OCI-LY7 (cell line): ENCODE data around the gene GLIPR2.

Source experiments
- EZH2phosphoT487 ChIP-seq: fragments of 200-600 bp; sonication (generic); IDR thresholded peaks from 2 replicates; pipeline ENCODE4 v1.6.1; 2018; ENCODE audit warnings: low read depth, borderline replicate concordance, mild to moderate bottlenecking, mixed run types, antibody characterized with exemption, low read length, moderate library complexity, mixed read lengths
- TF ChIP-seq, protein P1 (sequence below): fragments of 200-600 bp; sonication (generic); conservative IDR thresholded peaks from 2 replicates; pipeline ENCODE4 v1.5.1; 2014; ENCODE audit warnings: mild to moderate bottlenecking, antibody characterized with exemption, low read length, moderate library complexity, mixed read lengths

DNA sequence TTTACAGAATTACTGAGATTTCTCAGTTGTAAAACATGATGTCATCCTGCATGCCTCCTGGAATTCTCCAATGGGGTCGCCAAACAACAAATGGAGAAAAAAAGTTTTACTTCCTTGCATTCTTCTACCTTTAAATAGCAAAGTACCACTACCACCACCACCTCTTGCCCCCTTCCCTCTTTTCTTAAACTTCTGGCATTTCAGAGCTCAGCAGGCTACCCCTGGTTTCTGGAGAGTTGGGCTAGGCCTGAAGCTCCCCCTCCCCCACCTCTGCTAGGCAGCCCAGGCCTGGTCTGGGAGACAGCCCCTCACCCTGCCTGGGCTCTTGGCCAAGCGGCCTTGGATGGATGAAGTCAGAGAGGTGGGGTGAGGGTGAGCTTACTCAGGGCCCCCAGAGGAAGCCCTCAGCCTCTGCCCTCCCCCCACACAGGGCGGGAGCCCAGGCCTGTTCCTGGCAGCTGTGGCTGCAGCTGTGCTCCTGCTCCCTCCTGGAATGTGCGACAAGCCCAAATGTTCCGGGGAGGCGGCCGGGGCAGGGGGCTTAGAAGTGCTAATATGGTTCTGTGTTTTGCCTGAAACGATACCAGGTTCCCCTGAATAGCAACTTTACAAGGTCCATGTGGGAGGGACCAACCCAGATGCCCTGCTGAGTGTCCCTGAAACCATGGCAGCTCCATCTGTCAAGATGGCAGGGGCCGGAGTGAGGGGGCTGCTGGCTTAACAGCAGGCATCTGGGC, 26.7 kb downstream of the GLIPR2 start:
- TF ChIP-seq, protein P1, sequence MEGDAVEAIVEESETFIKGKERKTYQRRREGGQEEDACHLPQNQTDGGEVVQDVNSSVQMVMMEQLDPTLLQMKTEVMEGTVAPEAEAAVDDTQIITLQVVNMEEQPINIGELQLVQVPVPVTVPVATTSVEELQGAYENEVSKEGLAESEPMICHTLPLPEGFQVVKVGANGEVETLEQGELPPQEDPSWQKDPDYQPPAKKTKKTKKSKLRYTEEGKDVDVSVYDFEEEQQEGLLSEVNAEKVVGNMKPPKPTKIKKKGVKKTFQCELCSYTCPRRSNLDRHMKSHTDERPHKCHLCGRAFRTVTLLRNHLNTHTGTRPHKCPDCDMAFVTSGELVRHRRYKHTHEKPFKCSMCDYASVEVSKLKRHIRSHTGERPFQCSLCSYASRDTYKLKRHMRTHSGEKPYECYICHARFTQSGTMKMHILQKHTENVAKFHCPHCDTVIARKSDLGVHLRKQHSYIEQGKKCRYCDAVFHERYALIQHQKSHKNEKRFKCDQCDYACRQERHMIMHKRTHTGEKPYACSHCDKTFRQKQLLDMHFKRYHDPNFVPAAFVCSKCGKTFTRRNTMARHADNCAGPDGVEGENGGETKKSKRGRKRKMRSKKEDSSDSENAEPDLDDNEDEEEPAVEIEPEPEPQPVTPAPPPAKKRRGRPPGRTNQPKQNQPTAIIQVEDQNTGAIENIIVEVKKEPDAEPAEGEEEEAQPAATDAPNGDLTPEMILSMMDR, result no peak
- TF ChIP-seq EZH2phosphoT487, result no peak
